HepG2 (cell line): ENCODE measurements around the gene ETV3L. TPM values are rescaled to one million over a fixed set of nuclear protein-coding genes. Genes with fewer than 3 reads are reported as not detected.
A peak's percentile ranks its signal among the peaks of the same experiment; 100 is the strongest.

Experiments
- ATAC-seq: fragments of 200-7000 bp; cut with Tn5 transposase; 3 replicates; pipeline ENCODE4 v1.9.1; 2020; ENCODE audit warnings: mild to moderate bottlenecking, moderate library complexity
- BruUV-seq: library from RNA; stranded (reverse); fragments of 400-500 nt; replicated peaks from 2 replicates; lab custom pipeline; 2021; lab: Mats Ljungman, UMichigan
- CTCF ChIA-PET: fragments of 300-600 bp; formaldehyde crosslinking; extraction: SDS; loops from one replicate; lab custom pipeline; 2021; ENCODE audit warnings: low total read pairs, inconsistent platforms, low intra/inter-chr PET ratio; lab: Yijun Ruan, JAX
- POLR2A ChIA-PET: fragments of 350-600 bp; sonication (Branson Sonifier 250); formaldehyde crosslinking; loops from one replicate; lab custom pipeline; 2020; ENCODE audit warnings: antibody characterized with exemption, inconsistent platforms; lab: Yijun Ruan, JAX
- DNase-seq: peaks from one replicate; pipeline ENCODE4 v3.0.0-alpha.2; 2015; ENCODE audit warnings: low spot score
- FAIRE-seq: peaks from 3 replicates; lab custom pipeline; 2011; peaks lifted over from hg19 to GRCh38; lab: Jason Lieb, UNC
- H2AFZ ChIP-seq: one replicate; pipeline ENCODE4 v1.6.1; 2011; ENCODE audit warnings: low read length, inconsistent platforms
- H3K27ac ChIP-seq: fragments of 300-600 bp; 3 replicates; pipeline ENCODE4 v1.8.0; 2011; ENCODE audit warnings: mixed run types, mild to moderate bottlenecking, mixed read lengths, low read length, inconsistent platforms; ENCODE audit not compliant: insufficient read depth; ENCODE audit errors: extremely low read length
- H3K27me3 ChIP-seq, 2 experiments: fragments of 200-600 bp in 1 of 2; 2 replicates in 1 of 2; 3 replicates in 1 of 2; pipeline versions ENCODE4 v1.6.0 to v1.8.0; 2011; ENCODE audit warnings: low read length in 2 of 2, mild to moderate bottlenecking in 2 of 2, moderate library complexity in 2 of 2, inconsistent platforms in 1 of 2; ENCODE audit not compliant: insufficient read depth in 2 of 2, control insufficient read depth in 1 of 2
- H3K36me3 ChIP-seq, 2 experiments: fragments of 200-600 bp in 1 of 2; replicated peaks in 1 of 2; 2 replicates in 1 of 2; 3 replicates in 1 of 2; pipeline versions ENCODE4 v1.5.1 to v1.8.0; 2011; ENCODE audit warnings: low read length in 2 of 2, inconsistent platforms in 1 of 2; ENCODE audit not compliant: insufficient read depth in 2 of 2, control insufficient read depth in 1 of 2
- H3K4me1 ChIP-seq: 2 replicates; pipeline ENCODE4 v1.5.1; 2012; ENCODE audit warnings: low read length, inconsistent platforms; ENCODE audit not compliant: insufficient read depth
- H3K4me2 ChIP-seq: 2 replicates; pipeline ENCODE4 v1.6.0; 2011; ENCODE audit warnings: low read depth, low read length, inconsistent platforms
- H3K4me3 ChIP-seq, 3 experiments: fragments of 200-600 bp in 1 of 3; sonication (generic), shearing (Covaris generic) in 1 of 3; replicated peaks in 1 of 3; 2 replicates each; pipeline ENCODE4 v1.5.1; 2011 to 2016; ENCODE audit warnings: low read length in 3 of 3, inconsistent platforms in 2 of 3, low read depth in 2 of 3, mild to moderate bottlenecking in 2 of 3, control low read depth in 1 of 3, mixed read lengths in 1 of 3; ENCODE audit not compliant: insufficient read depth in 1 of 3
- H3K79me2 ChIP-seq: one replicate; pipeline ENCODE4 v1.6.1; 2011; ENCODE audit warnings: low read length, inconsistent platforms; ENCODE audit not compliant: insufficient read depth
- H3K9ac ChIP-seq: 2 replicates; pipeline ENCODE4 v1.6.0; 2011; ENCODE audit warnings: mild to moderate bottlenecking, low read depth, low read length, inconsistent platforms; ENCODE audit not compliant: insufficient read depth
- H3K9me3 ChIP-seq: 2 replicates; pipeline ENCODE4 v1.5.1; 2012; ENCODE audit warnings: mild to moderate bottlenecking, low read length
- H4K20me1 ChIP-seq: 2 replicates; pipeline ENCODE4 v1.6.0; 2011; ENCODE audit warnings: inconsistent platforms, mild to moderate bottlenecking, low read length, moderate library complexity; ENCODE audit not compliant: insufficient read depth
- BCL3 ChIP-seq: sonication (generic); formaldehyde crosslinking; IDR thresholded peaks from 2 replicates; pipeline ENCODE4 v1.5.1; 2020; ENCODE audit warnings: mild to moderate bottlenecking, missing genetic modification reagents, moderate library complexity
- FOSL2 ChIP-seq: sonication (generic); formaldehyde crosslinking; IDR thresholded peaks from 2 replicates; pipeline ENCODE4 v1.4.0; 2020; ENCODE audit warnings: missing genetic modification reagents
- GMEB2 ChIP-seq: IDR thresholded peaks from 2 replicates; pipeline ENCODE4 v1.6.1; 2016; ENCODE audit warnings: missing biosample characterization, missing genetic modification reagents, low read depth
- MAFG ChIP-seq: sonication (generic); formaldehyde crosslinking; IDR thresholded peaks from 2 replicates; pipeline ENCODE4 v1.5.1; 2020; ENCODE audit warnings: mild to moderate bottlenecking, missing genetic modification reagents
- MTA1 ChIP-seq: sonication (generic); formaldehyde crosslinking; IDR thresholded peaks from 2 replicates; pipeline ENCODE4 v1.4.0; 2020; ENCODE audit warnings: missing genetic modification reagents, mild to moderate bottlenecking, borderline replicate concordance
- NPAS2 ChIP-seq: sonication (generic); formaldehyde crosslinking; IDR thresholded peaks from 2 replicates; pipeline ENCODE4 v1.8.0; 2022; ENCODE audit warnings: mild to moderate bottlenecking, missing genetic modification reagents, borderline replicate concordance
- SAFB2 ChIP-seq: sonication (generic); formaldehyde crosslinking; IDR thresholded peaks from 2 replicates; pipeline ENCODE4 v1.5.1; 2020; ENCODE audit warnings: missing genetic modification reagents, low read depth, mild to moderate bottlenecking, borderline replicate concordance
- SPEN ChIP-seq: sonication (generic); formaldehyde crosslinking; IDR thresholded peaks from 2 replicates; pipeline ENCODE4 v1.5.1; 2020; ENCODE audit warnings: low read depth, mild to moderate bottlenecking, missing genetic modification reagents
- TAF1 ChIP-seq: sonication (generic); formaldehyde crosslinking; IDR thresholded peaks from 2 replicates; pipeline ENCODE4 v1.4.0; 2020; ENCODE audit warnings: missing genetic modification reagents
- ZBTB21 ChIP-seq: sonication (generic); formaldehyde crosslinking; IDR thresholded peaks from 2 replicates; pipeline ENCODE4 v1.4.0; 2020; ENCODE audit warnings: missing genetic modification reagents
- ZNF281 ChIP-seq: sonication (generic); formaldehyde crosslinking; IDR thresholded peaks from 2 replicates; pipeline ENCODE4 v1.4.0; 2020; ENCODE audit warnings: missing genetic modification reagents, borderline replicate concordance
- ZNF879 ChIP-seq: sonication (generic); formaldehyde crosslinking; IDR thresholded peaks from 2 replicates; pipeline ENCODE4 v1.8.1; 2023; ENCODE audit warnings: missing genetic modification reagents
- WGBS: methylation state at CpG from one replicate; pipeline ENCODE4 v1.1.6; 2017; ENCODE audit warnings: low lambda C conversion rate; 5-methylcytosine and 5-hydroxymethylcytosine counted together
- in situ Hi-C: cut with HindIII; loops from 2 replicates; pipeline ENCODE4 v1.10.0; 2017; ENCODE audit warnings: low pct_unique_long_range_greater_than_20kb; ENCODE audit not compliant: extremely low pct_ligation_motif_present
- intact Hi-C: fragments of 100-400 bp; cut with micrococcal nuclease; formaldehyde crosslinking; loops from one replicate; pipeline ENCODE4 v1.10.0; 2022; ENCODE audit not compliant: unreplicated experiment
- polyA plus RNA-seq, 8 experiments: library from polyadenylated mRNA; depleted of rRNA in 3 of 8; stranded (reverse) in 7 of 8; unstranded in 1 of 8; fragments of >200 nt; fragmentation: Illumina TruSeq in 4 of 8; extraction: Trizol in 4 of 8; gene quantifications; 2 replicates each; pipeline versions ENCODE4 v1.2.1 to v1.2.3, GENCODE V29; 2011 to 2016; ENCODE audit warnings: low read depth in 4 of 8, missing spikeins in 1 of 8, mixed read lengths in 1 of 8; ENCODE audit not compliant: insufficient read depth in 1 of 8
- total RNA-seq, 5 experiments: library from RNA; depleted of rRNA; stranded (reverse); fragments of >200 nt; fragmentation: Illumina TruSeq; extraction: Trizol; gene quantifications; 2 replicates each; pipeline ENCODE4 v1.2.3, GENCODE V29; 2016; ENCODE audit warnings: low read depth in 1 of 5

The ETV3L gene
- total and polyA plus RNA-seq, 2 of the 13 experiments (the other 11 are each of a cell fraction or from before 2014, with no cell fraction given): not detected

- WGBS: 42% methylated on average over 13 of the region's 16 CpGs
- ChIA-PET CTCF (no interaction called here), POLR2A (no interaction called here)
- in situ Hi-C loops: no loop called here
- DNase-seq (no peak), ATAC-seq (no peak; the same call in 2 of the 3 replicates), FAIRE-seq (no peak)
- no peaks in the 10 kb centered on the region for H3K9me3 ChIP-seq
- no peaks in the 10 kb centered on the region for H3K79me2 ChIP-seq
- H3K9ac ChIP-seq: no peak overlapping the region
- peaks cover 5% of the 10 kb centered on the region; the same call in 1 of the 2 replicates for H3K4me1 ChIP-seq
- no peak overlapping the region for H3K27ac ChIP-seq
- no peak overlapping the region for H3K4me3 ChIP-seq
- H4K20me1 ChIP-seq: no peaks in the 10 kb centered on the region
- no peak overlapping the region for H2AFZ ChIP-seq
- no peaks in the 10 kb centered on the region for H3K36me3 ChIP-seq
- H3K27me3 ChIP-seq: peaks cover 9 to 35% of the 10 kb centered on the region in 2 experiments; a peak in 4 of 5 replicates
- no peak overlapping the region for H3K4me2 ChIP-seq
- intact Hi-C loops: no loop called here
- TF ChIP-seq SAFB2 (CRISPR knock-in tag): no peak
- TF ChIP-seq ZNF879 (CRISPR knock-in tag): no peak
- no peak for TF ChIP-seq MTA1
- no peak for TF ChIP-seq MAFG
- TF ChIP-seq FOSL2: no peak
- TF ChIP-seq, all 625 proteins: peak for 0
- no TSS peak for BruUV-seq
These were observed 16.5 kb upstream of the ETV3L start for GRCh38 chr1:157115851-157116736.

GRCh38 chr1:157115429-157115838, 15.8 kb upstream of the ETV3L start:
- Histone ChIP-seq H3K4me2 (no peak overlapping the region), H3K4me1 (peaks cover 5% of the 10 kb centered on the region; the same call in 1 of the 2 replicates), H3K4me3 (no peak overlapping the region), H3K9me3 (no peaks in the 10 kb centered on the region), H2AFZ (no peak overlapping the region), H3K36me3 (no peaks in the 10 kb centered on the region), H3K79me2 (no peaks in the 10 kb centered on the region), H3K27ac (no peak overlapping the region), H4K20me1 (no peaks in the 10 kb centered on the region), H3K27me3 (peaks cover 11 to 41% of the 10 kb centered on the region in 2 experiments; a peak in 4 of 5 replicates), H3K9ac (no peak overlapping the region)
- no peak for FAIRE-seq
- 20% methylated on average over 3 of the region's 3 CpGs for WGBS
- DNase-seq: no peak
- in situ Hi-C loops (no loop called here), intact Hi-C loops (no loop called here)
- ChIA-PET CTCF (no interaction called here), POLR2A (no interaction called here)
- BruUV-seq: no TSS peak
- ATAC-seq: peak; percentile 18; the same call in 1 of the 3 replicates
- TF ChIP-seq BCL3 (CRISPR knock-in tag): no peak
- TF ChIP-seq NPAS2 (CRISPR knock-in tag): no peak
- TF ChIP-seq SPEN (CRISPR knock-in tag): no peak
- no peak for TF ChIP-seq ZNF281 (CRISPR knock-in tag)
- no peak for TF ChIP-seq ZBTB21
- TF ChIP-seq GMEB2 (CRISPR knock-in tag): no peak
- TF ChIP-seq TAF1 (CRISPR knock-in tag): no peak
